Peyer's patch (tissue), 4 donors: ENCODE data around the gene TSPAN4.

ENCODE experiments used
- CTCF ChIP-seq, 6 experiments: fragments of 450-650 bp in 4 of 6; fragments of 200-600 bp in 2 of 6; sonication (generic) in 1 of 6; IDR thresholded peaks; one replicate each; pipeline ENCODE4 v1.5.1; 2017 to 2019; ENCODE audit warnings: antibody characterized with exemption in 6 of 6, mild to moderate bottlenecking in 3 of 6, moderate library complexity in 1 of 6
- POLR2A ChIP-seq, 2 donors: fragments of 450-650 bp; IDR thresholded peaks; one replicate each; pipeline ENCODE4 v1.5.1; 2017; ENCODE audit warnings: antibody characterized with exemption in 2 of 2, mild to moderate bottlenecking in 2 of 2, moderate library complexity in 2 of 2

GRCh38 chr11:869399-870126, 26.9 kb downstream of the TSPAN4 start:
- TF ChIP-seq CTCF (IDR thresholded peaks at IDR 0.05) (no peak), POLR2A (IDR thresholded peaks at IDR 0.05) (no peak)
